ENCODE data around the gene UBE2M. TPM values are rescaled to one million over a fixed set of nuclear protein-coding genes. Genes with fewer than 3 reads are reported as not detected.
"Not testable (repeated sequence)": the region's sequence is repeated elsewhere in the genome, so short reads cannot be mapped to it uniquely, and the experiment has no call there.

The UBE2M gene
- total and polyA plus RNA-seq, 4 donors, result 25.9 to 60.7 (median 55.7) TPM

DNA sequence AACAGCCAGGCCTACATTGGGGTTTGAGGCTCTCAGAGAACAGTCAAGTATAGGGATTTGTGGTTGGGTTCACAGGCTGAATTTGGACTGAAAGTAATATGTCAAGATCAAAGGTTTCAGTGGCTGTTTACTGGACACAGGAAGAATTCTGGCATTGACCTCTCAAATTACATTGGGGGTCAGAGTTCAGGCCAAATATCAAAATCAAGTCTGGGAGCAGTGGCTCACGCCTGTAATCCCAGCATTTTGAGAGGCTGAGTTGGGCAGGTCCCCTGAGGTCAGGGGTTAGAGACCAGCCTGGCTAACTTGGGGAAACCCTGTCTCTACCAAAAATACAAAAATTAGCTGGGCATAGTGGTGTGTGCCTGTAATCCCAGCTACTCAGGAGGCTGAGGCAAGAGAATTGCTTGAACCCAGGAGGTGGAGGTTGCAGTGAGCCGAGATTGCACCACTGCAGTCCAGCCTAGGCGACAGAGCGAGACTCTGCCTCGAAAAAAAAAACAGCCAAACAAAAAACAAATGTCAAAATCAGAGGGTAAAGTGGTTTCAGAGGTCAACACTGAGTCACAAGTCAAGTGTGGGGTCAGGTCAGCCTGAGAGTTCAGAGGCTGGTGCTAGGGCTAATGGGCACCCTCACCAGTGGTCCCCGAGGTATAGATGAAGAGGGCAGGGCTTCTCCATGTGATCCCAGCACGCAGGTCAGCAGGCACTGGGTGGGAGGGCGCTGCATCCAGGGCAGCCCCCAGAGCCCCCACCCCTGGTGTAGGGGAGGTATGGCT is 48.1 kb downstream of the UBE2M start:
- ATAC-seq (ENCODE audit: insufficient read depth, low FRiP score) (no peak), DNase-seq (no peak)
- H3K9ac ChIP-seq (ENCODE audit: insufficient read depth in 1 of 2, low read length in 2 of 2), result no peak overlapping the region
- H3K36me3 ChIP-seq (ENCODE audit: control insufficient read depth in 4 of 4, insufficient read depth in 4 of 4, low read length in 4 of 4), result no peaks in the 10 kb centered on the region
- H3K9me3 ChIP-seq (ENCODE audit: control insufficient read depth in 4 of 4, insufficient read depth in 3 of 4, low read length in 3 of 4), result no peaks in the 10 kb centered on the region
- no peak overlapping the region for H3K27ac ChIP-seq (ENCODE audit: low read depth in 1 of 2, low read length in 1 of 2)
- H3K4me1 ChIP-seq (ENCODE audit: control insufficient read depth in 5 of 5, insufficient read depth in 5 of 5, low read length in 5 of 5), result peaks cover 0 to 9% (median 2%) of the 10 kb centered on the region in 5 donors
- no peaks in the 10 kb centered on the region for H3K27me3 ChIP-seq (ENCODE audit: control insufficient read depth in 3 of 3, insufficient read depth in 3 of 3, low read length in 2 of 3)
- WGBS, 2 donors, result 81 to 88% methylated on average over 8 of the region's 8 CpGs
- TF ChIP-seq, protein P1, sequence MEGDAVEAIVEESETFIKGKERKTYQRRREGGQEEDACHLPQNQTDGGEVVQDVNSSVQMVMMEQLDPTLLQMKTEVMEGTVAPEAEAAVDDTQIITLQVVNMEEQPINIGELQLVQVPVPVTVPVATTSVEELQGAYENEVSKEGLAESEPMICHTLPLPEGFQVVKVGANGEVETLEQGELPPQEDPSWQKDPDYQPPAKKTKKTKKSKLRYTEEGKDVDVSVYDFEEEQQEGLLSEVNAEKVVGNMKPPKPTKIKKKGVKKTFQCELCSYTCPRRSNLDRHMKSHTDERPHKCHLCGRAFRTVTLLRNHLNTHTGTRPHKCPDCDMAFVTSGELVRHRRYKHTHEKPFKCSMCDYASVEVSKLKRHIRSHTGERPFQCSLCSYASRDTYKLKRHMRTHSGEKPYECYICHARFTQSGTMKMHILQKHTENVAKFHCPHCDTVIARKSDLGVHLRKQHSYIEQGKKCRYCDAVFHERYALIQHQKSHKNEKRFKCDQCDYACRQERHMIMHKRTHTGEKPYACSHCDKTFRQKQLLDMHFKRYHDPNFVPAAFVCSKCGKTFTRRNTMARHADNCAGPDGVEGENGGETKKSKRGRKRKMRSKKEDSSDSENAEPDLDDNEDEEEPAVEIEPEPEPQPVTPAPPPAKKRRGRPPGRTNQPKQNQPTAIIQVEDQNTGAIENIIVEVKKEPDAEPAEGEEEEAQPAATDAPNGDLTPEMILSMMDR (IDR thresholded peaks at IDR 0.05; ENCODE audit: control extremely low read depth, extremely low read depth), result no peak
- H3K4me3 ChIP-seq, result no peak overlapping the region

DNA sequence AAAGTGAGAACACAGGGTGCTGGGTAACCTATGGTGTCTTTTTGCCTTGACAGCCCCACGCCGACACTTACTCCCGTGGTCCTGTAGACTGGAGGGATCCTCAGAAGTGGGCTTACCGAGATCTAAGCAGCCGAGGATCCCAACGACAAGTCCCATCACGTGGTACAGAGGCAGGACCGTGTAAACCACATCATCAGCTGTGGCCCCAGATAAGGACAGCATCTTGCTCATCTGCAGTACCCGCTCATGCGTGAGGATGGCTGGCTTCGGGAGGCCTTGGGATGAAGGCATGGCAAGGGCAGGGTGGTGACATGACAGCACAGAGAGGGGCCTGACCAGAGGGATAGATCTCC is 48.7 kb downstream of the UBE2M start:
- DNase-seq (no peak), ATAC-seq (ENCODE audit: insufficient read depth, low FRiP score) (no peak)
- H3K4me1 ChIP-seq (ENCODE audit: control insufficient read depth in 5 of 5, insufficient read depth in 5 of 5, low read length in 5 of 5), result peaks cover 0 to 8% (median 2%) of the 10 kb centered on the region in 5 donors
- H3K4me3 ChIP-seq, result no peak overlapping the region
- no peak overlapping the region for H3K27ac ChIP-seq (ENCODE audit: low read depth in 1 of 2, low read length in 1 of 2)
- TF ChIP-seq, protein P1 (IDR thresholded peaks at IDR 0.05; ENCODE audit: control extremely low read depth, extremely low read depth), result no peak
- H3K27me3 ChIP-seq (ENCODE audit: control insufficient read depth in 3 of 3, insufficient read depth in 3 of 3, low read length in 2 of 3), result no peaks in the 10 kb centered on the region
- no peaks in the 10 kb centered on the region for H3K36me3 ChIP-seq (ENCODE audit: control insufficient read depth in 4 of 4, insufficient read depth in 4 of 4, low read length in 4 of 4)
- no peak overlapping the region for H3K9ac ChIP-seq (ENCODE audit: insufficient read depth in 1 of 2, low read length in 2 of 2)
- H3K9me3 ChIP-seq (ENCODE audit: control insufficient read depth in 4 of 4, insufficient read depth in 3 of 4, low read length in 3 of 4), result no peaks in the 10 kb centered on the region
- WGBS, 2 donors, result 87 to 91% methylated on average over 11 of the region's 11 CpGs

DNA sequence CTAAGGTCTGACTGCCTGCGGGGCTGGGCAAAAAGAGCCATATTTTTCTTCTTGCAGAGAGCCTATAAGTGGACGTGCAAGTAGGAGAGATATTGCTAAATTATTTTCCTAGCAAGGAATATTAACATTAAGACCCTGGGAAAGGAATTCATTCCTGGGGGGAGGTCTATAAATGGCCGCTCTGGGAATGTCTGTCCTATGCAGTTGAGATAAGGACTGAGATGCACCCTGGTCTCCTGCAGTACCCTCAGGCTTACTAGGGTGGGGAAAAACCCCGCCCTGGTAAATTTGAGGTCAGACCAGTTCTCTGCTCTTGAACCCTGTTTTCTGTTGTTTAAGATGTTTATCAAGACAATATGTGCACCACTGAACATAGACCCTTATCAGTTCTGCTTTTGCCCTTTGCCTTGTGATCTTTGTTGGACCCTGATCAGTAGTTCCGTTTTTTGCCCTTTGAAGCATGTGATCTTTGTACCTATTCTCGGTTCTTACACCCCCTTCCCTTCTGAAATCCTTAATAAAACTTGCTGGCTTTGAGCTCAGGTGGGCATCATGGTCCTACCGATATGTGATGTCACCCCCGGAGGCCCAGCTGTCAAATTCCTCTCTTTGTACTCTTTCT is 50.7 kb downstream of the UBE2M start:
- DNase-seq; H3K9me3 ChIP-seq (ENCODE audit: control insufficient read depth in 4 of 4, insufficient read depth in 3 of 4, low read length in 3 of 4); H3K36me3 ChIP-seq (ENCODE audit: control insufficient read depth in 4 of 4, insufficient read depth in 4 of 4, low read length in 4 of 4); H3K4me3 ChIP-seq; H3K4me1 ChIP-seq (ENCODE audit: control insufficient read depth in 5 of 5, insufficient read depth in 5 of 5, low read length in 5 of 5); H3K9ac ChIP-seq (ENCODE audit: insufficient read depth in 1 of 2, low read length in 2 of 2); H3K27ac ChIP-seq (ENCODE audit: low read depth in 1 of 2, low read length in 1 of 2); ATAC-seq (ENCODE audit: insufficient read depth, low FRiP score); H3K27me3 ChIP-seq (ENCODE audit: control insufficient read depth in 3 of 3, insufficient read depth in 3 of 3, low read length in 2 of 3): not testable (repeated sequence)
- WGBS, 2 donors, result 76 to 88% methylated on average over 7 of the region's 8 CpGs

Small RNA genes lying within 50 kb of the gene (small RNA-seq; reads per million reads assigned to genes)
- not detected for gene MIR6807 (ENCODE audit: low replicate concordance)
- gene RN7SL525P (ENCODE audit: low replicate concordance), result not detected

Other genes starting within 250 kb of the UBE2M start
- gene ZSCAN22, start 231.6 kb downstream of the UBE2M start, total RNA-seq, result 1 to 10 TPM; 3.7 TPM
- 1 to 10 TPM in 1 of 2 donors, under 1 TPM in 1; 0.93 to 1.1 TPM for gene ZSCAN22, start 231.6 kb downstream of the UBE2M start, polyA plus RNA-seq
- 10 to 100 TPM in 1 of 2 donors, 1 to 10 TPM in 1; 1.2 to 16.4 TPM for gene A1BG, start 205.1 kb downstream of the UBE2M start, total RNA-seq
- gene A1BG, start 205.1 kb downstream of the UBE2M start, polyA plus RNA-seq, result 10 to 100 TPM; 20.9 to 53.4 TPM
- 1 to 10 TPM; 3.5 to 3.8 TPM for gene ZNF497, start 195.9 kb downstream of the UBE2M start, total RNA-seq
- gene ZNF497, start 195.9 kb downstream of the UBE2M start, polyA plus RNA-seq, result 1 to 10 TPM in 1 of 2 donors, under 1 TPM in 1; 0.97 to 1.3 TPM
- 1 to 10 TPM; 2.5 to 3.2 TPM for gene ZNF837, start 177.6 kb downstream of the UBE2M start, total RNA-seq
- 1 to 10 TPM; 1.7 to 2.9 TPM for gene ZNF837, start 177.6 kb downstream of the UBE2M start, polyA plus RNA-seq
- gene RPS5, start 171.3 kb downstream of the UBE2M start, total RNA-seq, result 1,000 to 10,000 TPM in 1 of 2 donors, 100 to 1,000 TPM in 1; 927 to 1,036 TPM
- gene RPS5, start 171.3 kb downstream of the UBE2M start, polyA plus RNA-seq, result 1,000 to 10,000 TPM; 1,145 to 1,802 TPM
- 1 to 10 TPM in 1 of 2 donors, under 1 TPM in 1; 0.26 to 1.5 TPM for gene RNF225, start 163.0 kb downstream of the UBE2M start, total RNA-seq
- under 1 TPM in 1 of 2 donors, not detected in 1; 0.14 TPM for gene RNF225, start 163.0 kb downstream of the UBE2M start, polyA plus RNA-seq
- 10 to 100 TPM; 14.4 to 16.9 TPM for gene ZNF584, start 150.0 kb downstream of the UBE2M start, total RNA-seq
- gene ZNF584, start 150.0 kb downstream of the UBE2M start, polyA plus RNA-seq, result 10 to 100 TPM in 1 of 2 donors, 1 to 10 TPM in 1; 6.0 to 13.1 TPM
- 1 to 10 TPM; 4.4 to 7.4 TPM for gene ZNF132, start 118.5 kb downstream of the UBE2M start, total RNA-seq
- gene ZNF132, start 118.5 kb downstream of the UBE2M start, polyA plus RNA-seq, result 1 to 10 TPM; 1.0 to 1.4 TPM
- gene ZNF324B, start 107.0 kb downstream of the UBE2M start, total RNA-seq, result 1 to 10 TPM; 8.2 to 9.3 TPM
- 1 to 10 TPM; 2.8 to 3.9 TPM for gene ZNF324B, start 107.0 kb downstream of the UBE2M start, polyA plus RNA-seq
- gene ZNF324, start 91.5 kb downstream of the UBE2M start, total RNA-seq, result 10 to 100 TPM; 12.4 to 13.9 TPM
- 1 to 10 TPM; 4.6 to 5.3 TPM for gene ZNF324, start 91.5 kb downstream of the UBE2M start, polyA plus RNA-seq
- 10 to 100 TPM; 12.5 to 12.9 TPM for gene ZNF446, start 82.3 kb downstream of the UBE2M start, total RNA-seq
- gene ZNF446, start 82.3 kb downstream of the UBE2M start, polyA plus RNA-seq, result 1 to 10 TPM; 8.3 to 9.5 TPM
- gene SLC27A5, start 46.6 kb downstream of the UBE2M start, total RNA-seq, result 10 to 100 TPM in 1 of 2 donors, 1 to 10 TPM in 1; 7.9 to 11.3 TPM
- gene SLC27A5, start 46.6 kb downstream of the UBE2M start, polyA plus RNA-seq, result 10 to 100 TPM; 14.6 to 19.0 TPM
- gene ZBTB45, start 38.8 kb downstream of the UBE2M start, total RNA-seq, result 10 to 100 TPM in 1 of 2 donors, 1 to 10 TPM in 1; 6.0 to 20.2 TPM
- gene ZBTB45, start 38.8 kb downstream of the UBE2M start, polyA plus RNA-seq, result 1 to 10 TPM; 7.7 to 9.6 TPM
- 100 to 1,000 TPM; 171 to 250 TPM for gene TRIM28, start 14.5 kb downstream of the UBE2M start, total RNA-seq
- 100 to 1,000 TPM; 175 to 188 TPM for gene TRIM28, start 14.5 kb downstream of the UBE2M start, polyA plus RNA-seq
- gene CHMP2A, start 3.5 kb downstream of the UBE2M start, total RNA-seq, result 100 to 1,000 TPM in 1 of 2 donors, 10 to 100 TPM in 1; 87.7 to 156 TPM
- gene CHMP2A, start 3.5 kb downstream of the UBE2M start, polyA plus RNA-seq, result 100 to 1,000 TPM; 227 to 309 TPM
- 10 to 100 TPM; 28.4 to 37.5 TPM for gene MZF1, start 14.7 kb upstream of the UBE2M start, total RNA-seq
- 10 to 100 TPM; 19.2 to 31.7 TPM for gene MZF1, start 14.7 kb upstream of the UBE2M start, polyA plus RNA-seq

Measured in lung (tissue), 13 donors.